Caco-2 (cell line): ENCODE results near the gene TSPAN15. TPM values are rescaled to one million over a fixed set of nuclear protein-coding genes. Genes with fewer than 3 reads are reported as not detected.

Source experiments
- BruUV-seq: library from RNA; stranded (reverse); fragments of 400-500 nt; replicated peaks from 2 replicates; lab custom pipeline; 2021; lab: Mats Ljungman, UMichigan
- CTCF ChIA-PET: fragments of 300-600 bp; sonication (Branson Sonifier 250); formaldehyde crosslinking; loops from one replicate; lab custom pipeline; 2022; ENCODE audit warnings: antibody characterized with exemption; lab: Charles Lee
- POLR2A ChIA-PET: fragments of 300-600 bp; sonication (Branson Sonifier 250); formaldehyde crosslinking; loops from one replicate; lab custom pipeline; 2022; ENCODE audit warnings: antibody characterized with exemption; lab: Charles Lee
- DNase-seq, 2 experiments: peaks; one replicate each; pipeline versions ENCODE4 v3.0.0 to v3.0.0-alpha.2; 2020 to 2022
- H3K27me3 ChIP-seq: replicated peaks from 2 replicates; pipeline ENCODE4 v1.6.0; 2011; ENCODE audit warnings: low read length; ENCODE audit not compliant: control insufficient read depth, insufficient read depth
- H3K36me3 ChIP-seq: 2 replicates; pipeline ENCODE4 v1.5.1; 2011; ENCODE audit warnings: low read length; ENCODE audit not compliant: control insufficient read depth, insufficient read depth
- H3K4me1 ChIP-seq: fragments of 250-450 bp; sonication (Bioruptor Pico); 2 replicates; pipeline ENCODE4 v1.5.1; 2020; ENCODE audit warnings: mild to moderate bottlenecking
- H3K4me3 ChIP-seq: 2 replicates; pipeline ENCODE4 v1.5.1; 2011; ENCODE audit warnings: low read depth, mild to moderate bottlenecking, control low read depth, low read length
- H3K9me3 ChIP-seq: fragments of 250-450 bp; sonication (Bioruptor Pico); 2 replicates; pipeline ENCODE4 v1.5.1; 2020; ENCODE audit warnings: mild to moderate bottlenecking, moderate library complexity
- H3K27ac Mint-ChIP-seq: one replicate; pipeline ENCODE4 v1.8.0; 2022; ENCODE audit warnings: mixed read lengths; ENCODE audit not compliant: unreplicated experiment
- H3K27me3 Mint-ChIP-seq: one replicate; pipeline ENCODE4 v1.8.0; 2022; ENCODE audit warnings: mixed read lengths; ENCODE audit not compliant: insufficient read depth, unreplicated experiment
- H3K36me3 Mint-ChIP-seq: one replicate; pipeline ENCODE4 v1.8.0; 2022; ENCODE audit warnings: mild to moderate bottlenecking, mixed read lengths; ENCODE audit not compliant: insufficient read depth, unreplicated experiment
- H3K4me1 Mint-ChIP-seq: one replicate; pipeline ENCODE4 v1.8.0; 2022; ENCODE audit warnings: low read depth, mixed read lengths; ENCODE audit not compliant: unreplicated experiment
- H3K4me3 Mint-ChIP-seq: one replicate; pipeline ENCODE4 v1.8.0; 2022; ENCODE audit warnings: mild to moderate bottlenecking, moderate library complexity, mixed read lengths; ENCODE audit not compliant: unreplicated experiment
- H3K9me3 Mint-ChIP-seq: one replicate; pipeline ENCODE4 v1.8.0; 2022; ENCODE audit warnings: mixed read lengths; ENCODE audit not compliant: unreplicated experiment
- CTCF ChIP-seq, 2 experiments: fragments of 200-600 bp in 1 of 2; IDR thresholded peaks; 1 replicate in 1 of 2; 2 replicates in 1 of 2; pipeline versions ENCODE4 v1.5.1 to v1.8.0; 2011 to 2022; ENCODE audit warnings: antibody characterized with exemption in 1 of 2, control low read depth in 1 of 2, inconsistent platforms in 1 of 2, low read depth in 1 of 2, low read length in 1 of 2, mild to moderate bottlenecking in 1 of 2, moderate library complexity in 1 of 2; ENCODE audit not compliant: insufficient read depth in 1 of 2, severe bottlenecking in 1 of 2, unreplicated experiment in 1 of 2
- intact Hi-C: fragments of 100-400 bp; cut with micrococcal nuclease; formaldehyde crosslinking; loops from one replicate; pipeline ENCODE4 v1.10.0; 2022; ENCODE audit not compliant: unreplicated experiment
- total RNA-seq: library from RNA; stranded (reverse); gene quantifications from 2 replicates; pipeline ENCODE4 v1.2.3, GENCODE V29; 2022

TSPAN15 gene
- total RNA-seq, 1 experiment from 2014 or later: 86.5 TPM

- no peaks in the 10 kb centered on the region for H3K27me3 ChIP-seq
- ChIA-PET POLR2A (no interaction called here), CTCF (interaction anchor here (2.0 kb wide), 1 partner anchor 105 kb away, joined by 10 read pairs; no protein-coding TSS in a partner anchor)
- H3K4me3 ChIP-seq: no peak overlapping the region
- no peak overlapping the region for H3K27ac Mint-ChIP-seq
- no peaks in the 10 kb centered on the region for H3K9me3 ChIP-seq
- H3K36me3 ChIP-seq: no peaks in the 10 kb centered on the region
- H3K36me3 Mint-ChIP-seq: no peaks in the 10 kb centered on the region
- no peaks in the 10 kb centered on the region for H3K4me1 Mint-ChIP-seq
- no peaks in the 10 kb centered on the region; the same call in 1 of the 2 replicates for H3K4me1 ChIP-seq
- H3K4me3 Mint-ChIP-seq: no peak overlapping the region
- no peak for DNase-seq
- no TSS peak for BruUV-seq
- TF ChIP-seq CTCF (IDR thresholded peaks at IDR 0.05; ENCODE audit: insufficient read depth in 1 of 2, low read depth in 1 of 2, low read length in 1 of 2, severe bottlenecking in 1 of 2, unreplicated experiment in 1 of 2): no peak
- no peaks in the 10 kb centered on the region for H3K27me3 Mint-ChIP-seq
- intact Hi-C loops: no loop called here
- H3K9me3 Mint-ChIP-seq: no peaks in the 10 kb centered on the region
Measured at GRCh38 chr10:69512901-69513300, 61.6 kb downstream of the TSPAN15 start.

DNA sequence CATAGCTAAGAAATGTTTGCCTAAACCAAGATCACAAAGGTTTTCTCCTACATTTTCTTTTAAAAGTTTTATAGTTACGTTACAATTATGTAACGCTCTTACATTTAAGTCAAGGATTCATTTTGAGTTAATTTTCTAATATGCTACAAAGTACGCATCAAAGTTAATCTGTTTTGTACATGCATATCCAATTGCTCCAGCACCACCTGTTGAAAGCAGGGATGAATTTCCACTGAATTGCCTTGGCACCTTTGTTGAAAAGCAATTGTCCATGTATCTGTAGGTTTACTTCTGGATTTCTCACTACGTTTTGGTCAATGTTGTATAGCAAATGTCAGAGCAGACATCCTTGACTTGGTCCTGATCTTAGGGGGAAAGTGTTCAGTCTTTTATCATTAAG is 62.4 kb downstream of the TSPAN15 start:
- Mint-ChIP-seq H3K4me1 (no peaks in the 10 kb centered on the region), H3K36me3 (no peaks in the 10 kb centered on the region), H3K27me3 (no peaks in the 10 kb centered on the region), H3K4me3 (no peak overlapping the region), H3K9me3 (no peaks in the 10 kb centered on the region), H3K27ac (no peak overlapping the region)
- Histone ChIP-seq H3K4me3 (no peak overlapping the region), H3K27me3 (no peaks in the 10 kb centered on the region), H3K9me3 (no peaks in the 10 kb centered on the region), H3K36me3 (no peaks in the 10 kb centered on the region), H3K4me1 (no peaks in the 10 kb centered on the region)
- CTCF ChIA-PET: interaction anchor here (2.0 to 5.0 kb wide), 2 partner anchors 106 to 123 kb away, joined by 10 to 105 read pairs; no protein-coding TSS in a partner anchor
- intact Hi-C loops: loop anchor here (2.0 kb wide), 1 partner anchor 203 kb away; no protein-coding TSS in a partner anchor
- BruUV-seq: no TSS peak
- DNase-seq: no peak
- TF ChIP-seq CTCF (IDR thresholded peaks at IDR 0.05; ENCODE audit: insufficient read depth in 1 of 2, low read depth in 1 of 2, low read length in 1 of 2, severe bottlenecking in 1 of 2, unreplicated experiment in 1 of 2): peak in 1 of 2 experiments; percentile 56
- POLR2A ChIA-PET: no interaction called here

GRCh38 chr10:69515699-69516259 is 64.5 kb downstream of the TSPAN15 start:
- Mint-ChIP-seq H3K27me3 (no peaks in the 10 kb centered on the region), H3K4me1 (no peaks in the 10 kb centered on the region), H3K36me3 (no peaks in the 10 kb centered on the region), H3K27ac (no peak overlapping the region), H3K9me3 (no peaks in the 10 kb centered on the region), H3K4me3 (no peak overlapping the region)
- TF ChIP-seq CTCF (IDR thresholded peaks at IDR 0.05; ENCODE audit: insufficient read depth in 1 of 2, low read depth in 1 of 2, low read length in 1 of 2, severe bottlenecking in 1 of 2, unreplicated experiment in 1 of 2): peak; percentile 97 to 99
- no TSS peak for BruUV-seq
- no peak overlapping the region for H3K4me3 ChIP-seq
- intact Hi-C loops: loop anchor here (1.0 to 2.0 kb wide), 2 partner anchors 124 to 201 kb away; no protein-coding TSS in a partner anchor
- peak; percentile 82 to 88 for DNase-seq
- no peaks in the 10 kb centered on the region for H3K36me3 ChIP-seq
- CTCF ChIA-PET: interaction anchor here (0.6 to 5.0 kb wide), 31 partner anchors 8 to 286 kb away, joined by 3 to 105 read pairs (median 4); partner anchors contain the start of genes COL13A1 and TSPAN15
- POLR2A ChIA-PET: interaction anchor here (0.7 to 1.2 kb wide), 3 partner anchors 119 to 125 kb away, joined by 3 read pairs; no protein-coding TSS in a partner anchor
- no peaks in the 10 kb centered on the region for H3K9me3 ChIP-seq
- H3K4me1 ChIP-seq: no peaks in the 10 kb centered on the region
- H3K27me3 ChIP-seq: no peaks in the 10 kb centered on the region
